GM21717 (cell line): Measurements from ENCODE around the gene SKIC2.
A peak's percentile ranks its signal among the peaks of the same experiment; 100 is the strongest.
"Not testable (repeated sequence)": the region's sequence is repeated elsewhere in the genome, so short reads cannot be mapped to it uniquely, and the experiment has no call there.

ENCODE experiments used
- ATAC-seq: cut with Tn5 transposase; IDR thresholded peaks from one replicate; pipeline ENCODE4 v1.9.1; 2021; ENCODE audit warnings: mild to moderate bottlenecking, moderate library complexity; ENCODE audit not compliant: unreplicated experiment

SKIC2 gene

DNA sequence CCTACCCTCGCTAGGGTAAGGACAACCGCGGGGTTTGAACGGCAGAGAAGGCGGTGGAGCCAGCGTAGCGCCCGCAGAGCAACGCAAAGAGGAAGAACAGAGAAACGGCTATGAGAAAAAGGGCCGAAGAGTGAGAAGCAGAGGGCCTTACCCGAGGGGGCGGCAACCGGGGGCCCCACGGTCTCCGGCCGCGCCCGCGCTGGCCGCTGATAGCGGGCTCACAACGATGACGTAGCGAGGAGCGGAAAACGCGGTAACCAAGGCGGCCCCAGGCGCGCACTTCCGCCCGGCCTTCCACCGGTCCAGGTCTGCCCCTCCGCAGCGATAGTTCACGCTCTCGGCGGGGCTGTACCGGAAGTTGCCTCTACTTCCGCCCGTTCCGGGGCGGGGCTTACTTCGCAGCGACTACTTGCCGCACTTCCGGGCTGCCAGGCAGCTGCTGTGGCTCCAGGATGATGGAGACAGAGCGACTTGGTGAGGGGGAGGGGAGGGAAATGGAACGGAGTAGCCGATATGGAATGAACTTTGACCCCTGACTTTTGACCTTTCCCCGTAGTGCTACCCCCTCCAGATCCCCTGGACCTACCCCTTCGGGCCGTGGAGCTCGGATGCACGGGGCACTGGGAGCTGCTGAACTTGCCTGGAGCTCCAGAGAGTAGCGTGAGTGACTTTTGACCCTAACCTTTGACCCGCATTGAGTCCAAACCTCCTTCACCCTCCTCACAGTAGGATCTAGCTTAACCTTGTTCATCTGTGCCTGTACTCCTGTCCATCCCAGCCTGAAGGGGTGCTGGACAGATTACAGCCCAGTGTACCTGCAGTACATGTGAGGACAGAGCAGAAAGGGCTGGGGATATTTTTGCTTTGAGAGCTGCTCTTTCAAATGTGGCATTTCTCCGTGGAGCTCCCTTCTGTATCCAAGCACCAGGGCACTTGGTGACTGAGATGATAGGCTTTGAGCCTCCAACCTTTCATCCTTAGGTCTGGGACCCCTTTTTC, at the start of gene SKIC2, which contains the start of gene NELFE:
Gene SKIC2 (plus strand): TSS at position 435 of the 999 bp plus-strand sequence. CDS start 18 bp downstream, at position 453.
Gene NELFE (minus strand): TSS at position 231 of the 999 bp plus-strand sequence. CDS start 525 bp downstream, outside the sequence.
- ATAC-seq, result peak; percentile 80

DNA sequence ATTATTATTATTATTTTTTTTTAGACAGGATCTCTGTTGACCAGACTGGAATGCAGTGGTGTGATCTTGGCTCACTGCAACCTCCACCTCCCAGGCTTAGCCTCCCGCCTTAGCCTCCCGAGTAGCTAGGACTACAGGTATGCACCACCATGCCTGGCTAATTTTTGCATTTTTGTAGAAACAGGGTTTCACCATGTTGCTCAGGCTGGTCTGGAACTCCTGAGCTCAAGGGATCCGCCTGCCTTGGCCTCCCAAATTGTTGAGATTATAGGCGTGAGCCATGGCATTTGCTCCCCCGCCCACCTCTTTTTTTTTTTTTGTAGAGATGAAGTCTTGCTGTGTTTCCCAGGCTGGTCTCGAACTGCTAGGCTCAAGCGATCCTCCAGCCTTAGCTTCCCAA, 49.7 kb upstream of the SKIC2 start:
- ATAC-seq, result not testable (repeated sequence)

DNA sequence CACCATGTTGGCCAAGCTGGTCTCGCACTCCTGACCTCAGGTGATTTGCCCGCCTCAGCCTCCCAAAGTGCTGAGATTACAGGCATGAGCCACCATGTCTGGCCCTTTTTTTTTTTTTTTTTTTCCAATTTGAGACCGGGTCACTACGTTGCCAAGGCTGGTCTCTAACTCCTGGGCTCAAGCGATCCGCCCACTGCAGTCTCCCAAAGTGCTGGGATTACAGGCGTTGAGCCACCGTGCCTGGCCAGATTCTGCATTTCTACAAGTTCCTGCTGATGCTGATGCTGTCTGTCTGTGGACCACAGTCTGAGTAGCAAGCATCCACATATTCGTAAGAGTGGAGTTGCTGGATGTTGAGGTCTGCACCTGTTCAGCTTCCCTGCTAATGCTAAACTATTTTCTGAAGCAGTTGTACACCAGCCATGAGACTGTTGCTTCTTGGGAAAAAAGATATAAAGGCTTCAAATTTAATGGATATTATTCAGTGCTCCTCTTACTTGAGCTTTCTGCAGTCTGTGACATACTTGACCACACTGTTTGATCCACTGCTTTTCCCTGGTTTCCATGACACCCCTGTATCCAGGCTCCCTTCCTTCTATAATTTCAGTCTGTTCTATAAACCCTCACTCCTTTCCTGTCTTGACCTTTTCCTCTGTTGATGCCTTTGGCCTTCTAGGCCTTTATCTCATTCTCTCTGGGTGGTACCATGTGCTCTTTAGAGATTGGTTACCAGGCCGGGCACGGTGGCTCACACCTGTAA, 47.0 kb upstream of the SKIC2 start:
- no peak for ATAC-seq

DNA sequence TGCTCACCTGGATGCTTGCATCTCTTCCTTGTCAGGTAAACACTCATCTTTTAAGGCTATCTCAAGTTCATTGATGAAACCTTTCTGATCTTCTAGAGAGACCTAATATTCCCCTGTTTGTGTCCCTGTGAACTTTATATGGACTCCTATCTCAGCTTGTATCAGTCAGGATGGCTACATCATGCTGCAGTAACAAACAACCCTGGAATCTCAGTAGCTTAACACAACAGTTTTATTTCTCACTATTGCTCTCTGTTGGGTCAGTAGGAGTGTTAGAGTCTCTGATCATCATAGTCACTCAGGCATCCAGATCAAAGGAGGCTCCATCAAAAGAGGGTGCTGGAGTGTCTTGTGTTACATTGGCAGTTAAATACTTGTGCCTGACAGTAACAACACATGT, 43.6 kb upstream of the SKIC2 start:
- ATAC-seq, result no peak

DNA sequence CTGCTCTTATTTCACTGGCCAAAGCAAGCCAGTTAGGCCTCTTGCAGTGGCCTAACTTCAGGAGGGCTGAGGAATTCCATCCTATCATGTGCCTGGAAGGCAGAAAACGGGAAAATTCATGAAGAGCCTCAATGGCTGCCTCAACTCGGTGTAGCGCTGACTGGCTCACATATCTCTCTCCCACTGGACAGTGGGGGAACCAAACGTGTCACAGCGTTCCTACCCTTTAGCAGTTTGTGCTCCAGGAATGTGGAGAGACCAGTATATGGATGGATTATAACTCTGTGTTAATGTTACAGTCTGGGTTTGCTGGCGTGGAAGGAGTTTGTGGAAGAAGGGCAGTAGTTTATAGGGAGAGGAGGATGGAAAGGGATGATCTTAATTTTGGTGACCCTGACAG, 43.2 kb upstream of the SKIC2 start:
- no peak for ATAC-seq

DNA sequence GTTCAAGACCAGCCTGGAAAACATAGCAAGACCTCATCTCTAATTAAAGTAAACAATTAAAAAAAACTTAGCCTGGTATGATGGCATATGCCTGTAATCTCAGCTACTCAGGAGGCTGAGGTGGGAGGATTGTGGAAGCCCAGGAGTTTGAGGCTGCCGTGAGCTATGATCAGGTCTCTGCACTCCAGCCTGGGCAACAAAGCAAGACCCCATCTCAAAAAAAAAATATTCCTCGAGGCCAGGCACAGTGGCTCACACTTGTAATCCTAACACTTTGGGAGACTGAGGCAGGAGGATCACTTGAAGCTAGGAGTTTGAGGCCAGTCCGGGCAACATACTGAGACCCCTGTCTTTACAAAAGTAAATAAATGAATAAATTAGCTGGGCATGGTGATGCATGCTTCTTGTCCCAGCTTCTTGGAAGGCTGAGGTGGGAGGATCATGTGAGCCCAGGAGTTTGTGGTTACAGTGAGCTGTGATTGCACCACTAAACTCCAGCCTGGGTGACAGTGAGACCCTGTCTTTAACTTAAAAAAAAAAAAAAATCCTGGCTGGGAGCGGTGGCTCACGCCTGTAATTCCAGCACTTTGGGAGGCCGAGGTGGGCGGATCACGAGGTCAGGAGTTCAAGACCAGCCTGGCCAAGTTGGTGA, 40.8 kb upstream of the SKIC2 start:
- no peak for ATAC-seq

DNA sequence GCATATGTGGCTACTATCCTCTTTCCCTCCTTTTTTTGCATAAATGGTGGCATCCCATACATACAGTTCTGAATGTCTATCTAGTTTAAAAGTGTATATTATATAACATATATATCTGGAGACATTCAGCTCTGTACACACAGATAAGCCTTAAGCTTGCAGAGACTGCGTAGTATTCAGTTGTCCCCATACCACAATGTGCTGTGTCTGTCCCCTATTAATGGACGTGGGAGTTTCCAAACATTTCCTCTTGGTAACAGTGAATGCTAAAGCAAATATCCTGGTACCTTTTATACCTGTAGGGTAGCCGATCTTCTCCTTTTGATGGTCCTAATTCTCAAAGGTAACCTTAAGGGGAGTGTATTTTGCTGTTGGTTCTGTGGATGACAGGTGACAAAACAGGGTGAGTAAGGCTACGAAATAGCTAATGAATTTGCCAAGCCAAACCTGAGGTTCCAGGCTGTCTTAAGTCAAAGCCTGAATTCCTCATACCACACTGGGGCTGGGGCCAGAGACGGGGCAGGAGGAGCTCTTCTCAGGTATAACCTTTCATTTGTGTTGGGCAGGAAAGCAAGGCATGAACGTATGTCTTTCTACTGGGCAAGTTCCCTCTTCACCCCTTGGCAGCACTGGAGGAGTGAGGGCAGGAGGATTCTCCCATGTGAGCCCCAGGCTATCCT, 39.2 kb upstream of the SKIC2 start:
- ATAC-seq, result no peak

DNA sequence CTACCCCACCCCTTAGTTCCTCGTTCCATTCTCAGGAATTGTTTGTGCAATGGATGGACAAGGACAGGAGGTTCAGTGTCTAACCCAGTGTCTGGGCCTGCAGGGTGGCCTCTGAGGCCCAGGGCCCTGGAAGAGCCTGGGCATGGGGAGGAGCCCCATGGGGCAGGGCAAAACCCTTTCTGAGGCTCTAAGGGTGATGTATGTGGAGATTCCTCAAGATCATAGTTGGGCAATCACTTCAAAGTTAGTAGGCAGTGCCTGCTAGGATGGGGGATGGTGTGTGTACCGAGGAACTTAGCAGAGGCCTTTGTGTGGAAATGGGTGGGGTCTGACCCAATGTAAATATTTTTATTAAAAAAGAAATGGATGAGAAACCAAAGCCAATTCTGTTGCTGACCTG, 38.2 kb upstream of the SKIC2 start:
- no peak for ATAC-seq

DNA sequence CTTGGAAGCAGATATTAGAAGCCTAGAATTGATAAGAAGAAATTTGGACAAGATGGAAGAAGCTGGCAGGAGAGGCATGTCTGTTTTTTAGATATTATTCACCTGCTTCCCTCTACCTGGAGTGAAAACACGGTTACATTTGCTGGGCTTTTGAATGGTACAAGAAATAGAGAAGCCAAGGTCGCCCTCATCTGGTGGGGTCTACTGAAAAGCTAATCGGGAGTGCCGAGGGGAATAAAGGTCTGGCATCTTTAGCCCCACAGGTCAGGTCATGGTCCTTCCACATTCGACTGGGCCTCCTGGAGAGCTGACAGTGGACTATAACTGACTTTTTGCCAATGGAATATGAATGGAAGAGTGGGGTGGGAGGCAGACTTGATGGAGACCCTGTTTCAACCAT, 36.0 kb upstream of the SKIC2 start:
- no peak for ATAC-seq

DNA sequence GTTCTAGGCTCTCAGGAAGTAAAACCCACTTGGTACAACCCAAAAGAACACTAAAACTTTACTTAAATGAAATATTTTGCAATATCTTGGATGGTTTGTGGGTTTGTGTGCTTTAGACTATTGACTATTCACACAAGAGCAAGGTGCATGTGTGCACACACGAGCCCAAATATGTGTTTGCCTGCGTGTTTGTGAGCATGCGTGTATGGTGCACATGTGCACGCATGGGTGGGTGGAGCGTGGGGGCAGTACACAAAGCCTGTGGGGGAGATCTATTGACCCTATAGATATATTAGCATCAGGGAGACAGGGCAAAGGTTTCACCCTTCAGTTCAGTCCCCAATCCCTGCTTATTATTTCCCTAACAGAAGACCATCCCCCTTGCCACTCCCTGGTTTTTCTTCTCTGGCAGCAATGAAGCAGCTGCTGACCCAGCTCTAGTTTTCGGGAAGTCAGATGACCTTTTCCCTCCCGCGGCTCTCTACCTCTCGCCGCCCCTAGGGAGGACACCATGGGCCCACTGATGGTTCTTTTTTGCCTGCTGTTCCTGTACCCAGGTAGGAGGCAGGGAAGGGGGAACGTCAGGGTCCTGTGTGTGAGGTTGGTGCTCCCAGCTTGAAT, 31.6 kb upstream of the SKIC2 start, which contains the start of gene C2:
Gene C2 (plus strand): TSS at position 476 of the 621 bp plus-strand sequence. CDS start 36 bp downstream, at position 512.
- no peak for ATAC-seq

DNA sequence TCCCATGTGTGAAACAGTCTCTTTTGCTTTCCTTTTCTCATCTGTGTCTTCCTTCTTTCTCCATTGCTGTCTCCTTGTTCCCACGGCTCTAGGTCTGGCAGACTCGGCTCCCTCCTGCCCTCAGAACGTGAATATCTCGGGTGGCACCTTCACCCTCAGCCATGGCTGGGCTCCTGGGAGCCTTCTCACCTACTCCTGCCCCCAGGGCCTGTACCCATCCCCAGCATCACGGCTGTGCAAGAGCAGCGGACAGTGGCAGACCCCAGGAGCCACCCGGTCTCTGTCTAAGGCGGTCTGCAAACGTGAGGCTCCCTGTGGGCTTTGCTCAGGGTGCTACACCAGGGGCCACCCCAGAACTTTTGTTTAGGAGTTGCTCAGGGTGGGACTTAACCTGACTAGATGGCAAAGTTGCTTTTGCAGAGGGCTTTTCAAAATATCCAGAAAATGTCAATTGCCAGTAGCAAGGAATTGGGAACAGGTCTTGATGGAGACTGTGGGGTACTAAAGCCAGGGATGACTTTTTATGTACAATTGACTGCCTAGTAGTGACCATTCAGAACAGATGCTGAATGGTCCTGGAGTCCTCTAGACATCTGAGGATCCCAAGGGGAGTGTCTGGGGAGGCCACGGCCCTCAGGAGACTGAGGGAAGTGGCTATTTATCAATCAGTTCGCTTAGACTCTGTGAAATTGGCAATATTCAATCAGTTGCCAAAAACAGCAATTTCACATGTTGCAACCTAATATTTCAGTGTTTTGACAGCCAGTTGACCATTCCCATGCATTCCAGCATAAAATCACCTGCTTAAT, 30.9 kb upstream of the SKIC2 start:
- no peak for ATAC-seq

DNA sequence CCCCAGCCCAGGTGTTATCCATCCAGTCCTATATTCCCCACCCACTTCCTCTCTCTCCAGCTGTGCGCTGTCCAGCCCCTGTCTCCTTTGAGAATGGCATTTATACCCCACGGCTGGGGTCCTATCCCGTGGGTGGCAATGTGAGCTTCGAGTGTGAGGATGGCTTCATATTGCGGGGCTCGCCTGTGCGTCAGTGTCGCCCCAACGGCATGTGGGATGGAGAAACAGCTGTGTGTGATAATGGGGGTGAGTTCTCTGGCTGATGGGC, 30.4 kb upstream of the SKIC2 start:
- no peak for ATAC-seq

DNA sequence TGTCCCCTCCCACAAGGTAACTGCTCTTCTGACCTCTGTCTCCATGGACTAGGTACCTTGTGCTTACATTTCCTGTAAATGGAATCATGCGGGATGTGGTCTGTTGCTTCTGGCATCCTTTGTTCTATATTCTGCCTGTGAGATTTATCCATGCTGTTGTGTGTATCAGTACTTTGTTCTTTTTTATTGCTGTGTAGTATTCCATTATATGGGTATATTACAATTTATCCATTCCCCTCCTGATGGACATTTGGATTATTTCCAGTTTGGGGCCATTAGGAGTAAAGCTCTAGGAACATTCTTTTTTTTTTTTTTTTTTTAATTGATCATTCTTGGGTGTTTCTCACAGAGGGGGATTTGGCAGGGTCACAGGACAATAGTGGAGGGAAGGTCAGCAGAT, 28.0 kb upstream of the SKIC2 start:
- no peak for ATAC-seq

DNA sequence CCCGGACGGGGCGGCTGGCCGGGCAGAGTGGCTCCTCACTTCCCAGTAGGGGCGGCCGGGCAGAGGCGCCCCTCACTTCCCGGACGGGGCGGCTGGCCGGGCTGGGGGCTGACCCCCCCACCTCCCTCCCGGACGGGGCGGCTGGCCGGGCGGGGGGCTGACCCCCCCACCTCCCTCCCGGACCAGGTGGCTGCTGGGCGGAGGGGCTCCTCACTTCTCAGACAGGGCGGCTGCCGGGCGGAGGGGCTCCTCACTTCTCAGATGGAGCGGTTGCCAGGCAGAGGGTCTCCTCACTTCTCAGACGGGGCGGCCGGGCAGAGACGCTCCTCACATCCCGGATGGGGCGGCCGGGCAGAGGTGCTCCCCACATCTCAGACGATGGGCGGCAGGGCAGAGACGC, 26.8 kb upstream of the SKIC2 start:
- not testable (repeated sequence) for ATAC-seq

DNA sequence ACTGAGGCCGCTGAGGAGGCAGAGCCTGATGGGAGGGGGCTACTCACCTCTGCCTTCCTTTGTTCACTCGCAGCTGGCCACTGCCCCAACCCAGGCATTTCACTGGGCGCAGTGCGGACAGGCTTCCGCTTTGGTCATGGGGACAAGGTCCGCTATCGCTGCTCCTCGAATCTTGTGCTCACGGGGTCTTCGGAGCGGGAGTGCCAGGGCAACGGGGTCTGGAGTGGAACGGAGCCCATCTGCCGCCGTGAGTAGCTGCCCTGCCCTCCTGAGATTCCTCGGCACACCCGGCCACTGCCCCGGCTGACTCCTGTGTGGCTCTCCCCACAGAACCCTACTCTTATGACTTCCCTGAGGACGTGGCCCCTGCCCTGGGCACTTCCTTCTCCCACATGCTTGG, 25.4 kb upstream of the SKIC2 start:
- no peak for ATAC-seq

DNA sequence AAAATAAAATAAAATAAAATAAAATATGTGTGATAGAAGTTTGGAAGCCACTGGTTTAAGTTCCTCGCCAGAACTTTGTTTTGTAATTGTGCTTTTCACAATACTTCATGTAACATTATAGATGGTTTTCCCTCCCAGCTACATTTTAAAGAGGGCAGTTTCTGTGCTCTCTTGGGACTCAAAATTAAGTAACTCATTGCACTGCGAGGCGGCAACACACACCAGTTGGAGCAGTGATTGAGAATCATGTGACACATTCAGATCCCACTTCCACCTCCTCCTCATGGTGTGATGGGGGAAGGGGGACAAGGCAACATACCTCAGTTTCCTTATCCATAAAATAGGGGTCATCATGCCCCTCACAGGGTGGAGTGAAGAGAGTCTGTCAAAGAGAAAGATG, 24.0 kb upstream of the SKIC2 start:
- ATAC-seq, result no peak

DNA sequence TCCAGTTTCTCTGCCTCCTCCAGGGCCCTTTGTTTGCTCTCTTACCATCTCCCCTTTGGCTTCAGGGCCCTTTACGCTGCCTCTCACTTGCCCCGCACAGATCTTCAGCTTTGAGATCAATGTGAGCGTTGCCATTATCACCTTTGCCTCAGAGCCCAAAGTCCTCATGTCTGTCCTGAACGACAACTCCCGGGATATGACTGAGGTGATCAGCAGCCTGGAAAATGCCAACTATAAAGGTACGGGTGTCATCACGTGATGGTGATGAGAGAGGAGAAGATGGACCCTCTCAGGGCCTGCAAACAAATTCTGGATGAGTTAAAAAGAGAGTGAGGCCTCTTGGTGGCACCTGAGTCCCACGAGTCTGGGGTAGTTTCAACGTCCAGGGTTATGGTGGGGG, 23.2 kb upstream of the SKIC2 start:
- ATAC-seq, result no peak

DNA sequence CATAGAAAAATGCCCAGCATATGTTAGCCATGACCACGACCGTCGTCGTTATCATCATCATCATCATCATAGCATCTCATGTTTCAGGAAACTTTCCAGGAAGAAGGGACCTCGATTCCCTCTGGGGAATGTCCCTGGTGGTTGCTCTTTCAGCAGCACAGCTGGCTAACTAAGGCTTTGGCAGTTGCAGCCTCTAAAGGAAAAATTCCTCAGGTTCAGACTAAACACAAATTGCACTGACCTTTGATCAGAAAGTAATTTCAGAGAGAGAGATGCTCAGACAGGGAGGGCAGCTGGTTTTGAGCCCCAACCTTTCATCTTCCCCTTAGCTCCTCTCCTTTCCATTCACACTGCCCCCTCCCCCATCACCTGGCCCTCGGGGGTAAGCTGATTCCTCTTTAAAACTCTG, 18.7 kb upstream of the SKIC2 start:
- ATAC-seq, result no peak

DNA sequence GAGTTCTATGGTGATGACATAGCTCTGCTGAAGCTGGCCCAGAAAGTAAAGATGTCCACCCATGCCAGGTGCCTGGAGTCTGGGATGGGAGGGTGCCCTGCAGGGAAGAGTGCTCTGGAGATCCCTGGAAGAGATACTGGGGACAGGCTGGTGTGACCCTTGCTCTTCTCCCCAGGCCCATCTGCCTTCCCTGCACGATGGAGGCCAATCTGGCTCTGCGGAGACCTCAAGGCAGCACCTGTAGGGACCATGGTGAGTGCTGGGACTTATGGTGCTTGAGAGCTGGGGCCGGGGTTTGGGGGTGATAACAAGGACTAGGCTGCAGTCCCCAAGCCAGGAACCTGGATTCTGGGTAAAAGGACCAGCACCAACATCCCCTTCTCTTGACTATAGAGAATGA, 15.2 kb upstream of the SKIC2 start:
- ATAC-seq, result no peak

DNA sequence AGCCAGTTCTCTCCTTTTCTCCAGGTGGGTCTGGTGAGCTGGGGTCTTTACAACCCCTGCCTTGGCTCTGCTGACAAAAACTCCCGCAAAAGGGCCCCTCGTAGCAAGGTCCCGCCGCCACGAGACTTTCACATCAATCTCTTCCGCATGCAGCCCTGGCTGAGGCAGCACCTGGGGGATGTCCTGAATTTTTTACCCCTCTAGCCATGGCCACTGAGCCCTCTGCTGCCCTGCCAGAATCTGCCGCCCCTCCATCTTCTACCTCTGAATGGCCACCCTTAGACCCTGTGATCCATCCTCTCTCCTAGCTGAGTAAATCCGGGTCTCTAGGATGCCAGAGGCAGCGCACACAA, 13.8 kb upstream of the SKIC2 start:
- no peak for ATAC-seq
